Measurements from ENCODE around the gene MYPN.

Gene MYPN

DNA sequence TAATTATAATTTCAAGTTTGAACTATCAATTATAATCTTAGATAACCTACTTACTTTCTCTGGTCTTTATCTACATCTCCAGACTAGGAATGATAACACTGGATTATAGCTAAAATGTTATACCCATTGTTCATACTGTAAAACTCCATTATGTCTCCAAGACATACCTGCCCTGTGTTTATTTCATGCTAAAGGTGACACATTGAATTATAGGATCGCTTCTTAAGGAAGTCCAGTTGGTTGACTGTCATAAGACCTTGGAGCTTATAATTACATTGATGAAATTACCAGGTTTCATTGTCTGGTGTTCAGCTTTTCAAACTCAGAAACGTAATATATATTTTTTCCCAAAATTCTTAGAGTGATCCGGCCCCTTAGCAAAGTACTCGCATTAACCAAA lies 18.7 kb upstream of the MYPN start:
- DNase-seq (ENCODE audit: low read depth), result no peak

GRCh38 chr10:68092512-68092911 lies 16.8 kb upstream of the MYPN start:
- DNase-seq (ENCODE audit: low read depth), result no peak

DNA sequence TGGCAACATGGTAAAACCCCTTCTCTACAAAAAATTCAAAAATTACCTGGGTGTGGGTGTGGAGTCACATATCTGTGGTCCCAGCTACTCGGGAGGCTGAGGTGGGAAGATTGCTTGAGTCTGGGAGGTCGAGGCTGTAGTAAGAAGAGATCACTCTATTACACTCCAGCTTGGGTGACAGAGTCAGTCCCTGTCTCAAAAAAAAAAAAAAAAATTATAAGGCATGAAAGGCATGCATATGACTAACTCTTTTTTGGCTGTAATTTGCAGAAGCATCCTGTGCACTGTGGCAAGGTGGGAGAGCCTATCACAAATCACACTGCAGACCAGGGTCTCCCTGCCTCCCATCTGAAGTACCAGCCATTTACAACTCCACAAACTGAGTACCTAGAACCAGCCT lies 14.1 kb upstream of the MYPN start:
- no peak for DNase-seq (ENCODE audit: low read depth)

- DNase-seq (ENCODE audit: low read depth), result no peak
These were observed 12.3 kb upstream of the MYPN start for GRCh38 chr10:68096913-68097516.

GRCh38 chr10:68099736-68100135 lies 9.6 kb upstream of the MYPN start:
- no peak for DNase-seq (ENCODE audit: low read depth)

DNA sequence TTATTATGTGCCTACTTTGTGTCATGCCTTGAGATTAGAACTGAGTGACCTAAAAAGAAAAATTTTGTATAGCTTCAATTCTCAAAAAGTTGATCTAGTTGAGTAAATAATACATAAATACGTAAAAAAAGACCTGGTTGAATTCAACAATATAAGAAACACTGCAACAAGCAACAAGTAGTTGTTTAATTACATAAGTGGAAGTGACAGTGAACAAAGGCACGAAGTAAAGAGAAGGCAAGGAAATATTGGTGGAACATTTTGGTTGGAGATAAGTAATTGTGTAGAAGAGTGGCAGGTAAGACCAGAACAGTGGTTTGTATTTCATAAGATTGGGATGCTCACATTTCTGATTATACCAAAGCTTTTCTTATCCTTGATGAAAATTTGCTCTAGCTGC lies 8.2 kb upstream of the MYPN start:
- DNase-seq (ENCODE audit: low read depth), result no peak

GRCh38 chr10:68103261-68103878 lies 5.9 kb upstream of the MYPN start:
- no peak for DNase-seq (ENCODE audit: low read depth)

DNA sequence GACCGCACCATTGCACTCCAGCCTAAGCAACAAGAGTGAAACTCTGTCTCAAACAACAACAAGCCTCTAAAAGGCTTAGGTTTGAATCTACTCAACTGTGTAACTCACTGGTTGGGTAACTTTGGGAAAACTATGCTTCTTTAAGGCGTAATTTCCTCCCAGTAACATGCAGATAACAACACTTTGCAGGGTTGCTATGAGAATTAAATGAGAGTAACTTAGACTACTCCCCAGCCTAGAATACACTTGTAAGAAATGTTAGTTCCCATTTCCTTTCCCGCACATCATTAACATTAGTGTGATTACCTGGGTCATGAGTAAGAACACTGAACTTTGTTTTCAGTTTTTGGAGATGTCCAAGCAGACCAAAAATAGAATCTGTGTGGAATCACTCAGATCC lies 5.4 kb upstream of the MYPN start:
- no peak for DNase-seq (ENCODE audit: low read depth)

- no peak for DNase-seq (ENCODE audit: low read depth)
These were observed 3.5 kb upstream of the MYPN start for GRCh38 chr10:68105820-68106219.

DNA sequence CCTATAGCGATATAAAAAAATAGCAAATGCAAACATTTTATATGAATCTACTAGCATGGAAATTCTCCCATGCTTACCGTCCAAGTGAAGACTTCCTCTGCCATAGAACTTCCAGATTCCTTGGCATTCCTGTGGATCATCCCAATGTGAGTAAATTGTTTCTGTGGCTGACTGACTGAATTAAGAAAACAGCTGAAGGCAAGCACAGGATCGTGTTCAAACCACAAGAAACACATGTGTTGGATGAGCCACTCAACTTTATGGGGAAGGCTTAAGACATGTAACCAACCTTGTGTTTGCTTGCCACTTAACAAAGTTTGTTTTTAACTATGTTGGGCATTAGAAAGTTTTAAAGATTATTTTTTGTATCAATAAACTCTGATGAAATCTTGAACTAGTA lies 2.6 kb upstream of the MYPN start:
- no peak for DNase-seq (ENCODE audit: low read depth)

- no peak for DNase-seq (ENCODE audit: low read depth)
These were observed 1.6 kb upstream of the MYPN start for GRCh38 chr10:68107651-68108050.

DNA sequence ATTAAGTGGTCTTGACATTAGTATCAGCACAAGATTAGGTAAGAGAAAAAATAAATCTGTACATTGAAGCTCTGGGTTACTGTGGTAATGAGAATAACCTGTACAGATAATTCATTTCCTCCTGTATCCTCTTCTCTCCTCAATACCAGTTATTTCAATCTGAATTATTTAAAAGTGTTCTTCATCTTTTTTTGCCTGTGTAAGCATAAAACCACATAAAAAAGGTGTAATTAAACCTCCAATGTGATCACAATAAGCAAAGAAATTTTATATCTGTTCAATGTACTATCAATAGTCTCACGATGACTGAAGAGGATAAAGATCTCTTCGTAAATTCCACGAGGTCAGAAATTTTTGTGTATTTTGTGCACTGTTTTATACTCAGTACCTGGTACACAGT lies 1.2 kb upstream of the MYPN start:
- DNase-seq (ENCODE audit: low read depth), result no peak

DNA sequence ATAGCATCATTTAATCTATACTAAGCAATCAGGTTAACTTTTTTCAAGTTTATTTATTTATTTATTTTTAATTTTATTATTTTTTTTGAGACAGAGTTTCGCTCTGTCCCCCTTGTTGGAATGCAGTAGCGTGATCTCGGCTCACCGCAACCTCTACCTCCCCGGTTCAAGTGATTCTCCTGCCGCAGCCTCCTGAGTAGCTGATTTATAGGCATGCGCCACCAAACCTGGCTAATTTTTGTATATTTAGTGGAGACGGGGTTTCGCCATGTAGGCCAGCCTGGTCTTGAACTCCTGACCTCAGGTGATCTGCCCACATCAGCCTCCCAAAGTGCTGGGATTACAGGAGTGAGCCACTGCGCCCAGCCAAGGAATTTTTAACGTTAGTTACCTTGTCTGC lies 635 bp upstream of the MYPN start:
- DNase-seq (ENCODE audit: low read depth), result no peak

DNA sequence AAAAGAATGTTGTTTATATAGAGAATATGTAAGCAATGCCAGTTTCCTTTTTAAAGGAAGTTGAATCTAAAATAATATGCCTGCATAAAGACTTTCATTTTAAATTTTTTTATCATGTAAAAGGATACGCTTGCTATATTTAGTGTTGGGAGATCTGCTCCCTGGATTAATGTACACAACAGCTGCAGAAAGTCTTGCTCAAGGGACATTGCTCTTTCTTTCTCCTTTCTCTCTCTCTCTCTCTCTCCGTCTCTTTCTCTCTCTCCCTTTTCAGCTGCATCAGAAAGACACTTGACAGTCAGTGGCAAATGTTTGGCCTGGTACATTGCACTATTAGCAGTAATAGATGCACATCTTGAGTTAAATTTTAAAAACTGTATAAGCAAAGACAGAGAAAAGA lies 739 bp downstream of the MYPN start:
- DNase-seq (ENCODE audit: low read depth), result no peak

DNA sequence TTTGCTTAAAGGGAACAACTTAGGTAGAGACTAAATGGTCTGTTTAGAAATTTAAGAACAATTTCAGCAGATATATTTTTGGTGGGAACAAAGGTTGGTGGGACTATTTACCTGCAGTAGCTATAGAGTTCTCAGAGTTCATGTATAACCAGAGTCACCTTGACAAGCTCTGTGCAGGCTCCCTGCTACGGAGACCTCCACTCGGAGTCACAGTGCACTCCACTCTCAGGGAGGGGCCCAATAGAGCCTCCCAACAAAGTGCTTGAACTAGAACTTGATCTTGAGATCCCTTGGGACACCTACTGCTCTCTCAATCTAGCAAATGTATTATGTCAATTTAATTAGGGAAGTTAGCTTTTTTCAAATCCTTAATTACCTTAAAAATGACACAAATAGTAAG lies 2.3 kb downstream of the MYPN start:
- DNase-seq (ENCODE audit: low read depth), result no peak

- no peak for DNase-seq (ENCODE audit: low read depth)
These were observed 3.5 kb downstream of the MYPN start for GRCh38 chr10:68112837-68113236.

DNA sequence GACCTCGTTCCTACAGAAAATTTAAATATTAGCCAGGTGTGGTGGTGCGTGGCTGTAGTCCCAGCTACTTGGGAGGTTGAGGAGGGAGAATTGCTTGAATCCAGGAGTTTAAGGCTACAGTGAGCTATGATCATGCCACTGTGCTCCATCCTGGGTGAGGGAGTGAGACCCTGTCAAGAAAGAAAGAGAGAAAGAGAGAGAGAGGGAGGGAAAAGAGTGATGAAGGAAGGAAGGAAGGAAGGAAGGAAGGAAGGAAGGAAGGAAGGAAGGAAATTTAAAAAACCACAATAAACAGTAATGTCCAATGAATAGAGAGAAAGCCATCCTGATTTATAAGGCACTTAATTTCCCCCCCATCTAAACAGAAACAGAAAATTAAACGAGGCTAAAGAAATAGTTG lies 9.4 kb downstream of the MYPN start:
- no peak for DNase-seq (ENCODE audit: low read depth)

- no peak for DNase-seq (ENCODE audit: low read depth)
These were observed 11.9 kb downstream of the MYPN start for GRCh38 chr10:68121020-68121743.

GRCh38 chr10:68121852-68122251 lies 12.6 kb downstream of the MYPN start:
- DNase-seq (ENCODE audit: low read depth), result no peak

- no peak for DNase-seq (ENCODE audit: low read depth)
These were observed 15.4 kb downstream of the MYPN start for GRCh38 chr10:68124718-68125117.

GRCh38 chr10:68125772-68126171 lies 16.5 kb downstream of the MYPN start:
- no peak for DNase-seq (ENCODE audit: low read depth)

- no peak for DNase-seq (ENCODE audit: low read depth)
These were observed 18.7 kb downstream of the MYPN start for GRCh38 chr10:68128015-68128414.

DNA sequence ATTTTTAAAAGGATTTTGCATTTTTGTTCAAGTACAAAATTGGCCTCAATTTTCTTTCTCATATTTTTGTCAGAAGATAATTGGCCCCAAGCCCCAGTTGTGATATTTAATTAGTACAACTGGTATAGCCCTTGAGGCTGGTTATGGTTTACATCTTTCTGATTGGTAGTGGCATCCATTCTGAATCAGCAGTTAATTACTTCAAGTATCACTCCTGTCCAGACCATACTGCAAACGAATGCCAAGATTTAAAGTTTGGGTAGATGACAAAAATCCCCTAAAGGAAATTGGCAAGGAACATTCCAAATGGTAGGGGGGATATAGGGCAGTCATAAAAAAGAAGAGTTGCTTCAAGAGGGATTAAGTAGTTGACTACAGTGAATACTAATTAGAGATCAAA lies 23.1 kb downstream of the MYPN start:
- no peak for DNase-seq (ENCODE audit: low read depth)

DNA sequence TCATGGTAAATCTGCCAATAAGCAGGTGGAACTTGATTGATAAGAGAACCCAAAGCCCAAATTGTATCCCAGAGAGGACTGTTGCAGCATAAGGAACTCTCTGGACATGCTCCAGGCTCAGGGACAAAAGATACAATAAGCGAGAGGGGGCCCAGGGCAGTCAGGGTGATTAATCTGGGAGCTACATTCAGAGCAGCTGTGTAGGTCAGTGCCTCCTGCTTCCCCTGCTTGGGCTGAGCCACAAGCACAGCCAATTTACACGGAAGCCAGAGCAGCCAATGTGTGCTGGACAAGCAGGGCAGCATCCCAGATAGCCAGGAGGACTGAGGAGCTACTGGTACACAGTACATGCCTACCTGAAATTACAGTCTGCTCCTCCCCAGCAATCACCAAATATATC lies 24.2 kb downstream of the MYPN start:
- DNase-seq (ENCODE audit: low read depth), result no peak

All from activated T-helper 1 cell treated with Interleukin-2 at 50 U/mL for 16 hours (primary cell).